GM06990 (cell line): Measurements from ENCODE around the gene COPB1.

ENCODE experiments used
- DNase-seq: peaks from one replicate; pipeline ENCODE4 v3.0.0-alpha.2; 2011; ENCODE audit not compliant: insufficient read length; ENCODE audit errors: extremely low read depth
- H3K27me3 ChIP-seq: replicated peaks from 2 replicates; pipeline ENCODE4 v1.6.0; 2011; ENCODE audit warnings: low read length; ENCODE audit not compliant: control insufficient read depth, insufficient read depth
- H3K36me3 ChIP-seq: 2 replicates; pipeline ENCODE4 v1.5.1; 2011; ENCODE audit warnings: low read length; ENCODE audit not compliant: control insufficient read depth, insufficient read depth
- H3K4me3 ChIP-seq: replicated peaks from 2 replicates; pipeline ENCODE4 v1.5.1; 2011; ENCODE audit warnings: low read depth, mild to moderate bottlenecking, control low read depth, low read length
- CTCF ChIP-seq: IDR thresholded peaks from 2 replicates; pipeline ENCODE4 v1.5.1; 2011; ENCODE audit warnings: low read length, control low read depth, mild to moderate bottlenecking, inconsistent platforms; ENCODE audit not compliant: insufficient read depth, poor library complexity, severe bottlenecking

Gene COPB1

GRCh38 chr11:14444441-14445189 lies 55.0 kb downstream of the COPB1 start:
- no peak for DNase-seq
- Histone ChIP-seq H3K36me3 (no peaks in the 10 kb centered on the region), H3K27me3 (no peaks in the 10 kb centered on the region), H3K4me3 (no peak overlapping the region)
- no peak for TF ChIP-seq CTCF

- Histone ChIP-seq H3K36me3 (no peaks in the 10 kb centered on the region), H3K27me3 (no peaks in the 10 kb centered on the region), H3K4me3 (no peak overlapping the region)
- DNase-seq = no peak
- TF ChIP-seq CTCF = no peak
Measured at GRCh38 chr11:14443638-14444037, 56.0 kb downstream of the COPB1 start.

- Histone ChIP-seq H3K4me3 (no peak overlapping the region), H3K36me3 (no peaks in the 10 kb centered on the region), H3K27me3 (no peaks in the 10 kb centered on the region)
- DNase-seq = no peak
- TF ChIP-seq CTCF = no peak
Measured at GRCh38 chr11:14435717-14436512, 63.7 kb downstream of the COPB1 start.

GRCh38 chr11:14425621-14426020 lies 74.0 kb downstream of the COPB1 start:
- no peak for DNase-seq
- Histone ChIP-seq H3K4me3 (no peak overlapping the region), H3K36me3 (no peaks in the 10 kb centered on the region), H3K27me3 (no peaks in the 10 kb centered on the region)
- no peak for TF ChIP-seq CTCF

GRCh38 chr11:14424096-14424495 lies 75.5 kb downstream of the COPB1 start:
- no peaks in the 10 kb centered on the region for H3K36me3 ChIP-seq
- no peak for TF ChIP-seq CTCF
- no peak for DNase-seq
- H3K27me3 ChIP-seq = no peaks in the 10 kb centered on the region
- no peak overlapping the region for H3K4me3 ChIP-seq
